GM10248 (cell line): Measurements from ENCODE around the gene DACT1.

Experiments used
- CTCF ChIA-PET: fragments of 300-600 bp; sonication (Branson Sonifier 250); formaldehyde crosslinking; extraction: SDS; loops from one replicate; lab custom pipeline; 2021; ENCODE audit warnings: antibody characterized with exemption; lab: Yijun Ruan, JAX
- POLR2A ChIA-PET: fragments of 350-650 bp; sonication (Branson Sonifier 250); formaldehyde crosslinking; extraction: SDS; loops from one replicate; lab custom pipeline; 2020; ENCODE audit warnings: antibody characterized with exemption; lab: Yijun Ruan, JAX
- DNase-seq: peaks from one replicate; pipeline ENCODE4 v3.0.0; 2012; ENCODE audit errors: extremely low spot score
- TF ChIP-seq, protein P1 (sequence below): IDR thresholded peaks from 2 replicates; pipeline ENCODE4 v1.5.1; 2012; ENCODE audit warnings: mild to moderate bottlenecking, low read depth; ENCODE audit errors: extremely low read depth, missing control alignments, control extremely low read depth

DACT1 gene

GRCh38 chr14:58626431-58626831 lies 11.3 kb upstream of the DACT1 start:
- POLR2A ChIA-PET, result no interaction called here
- CTCF ChIA-PET, result interaction anchor here (1.1 kb wide), 1 partner anchor 49 kb away, joined by 3 read pairs; no protein-coding TSS in a partner anchor
- DNase-seq, result no peak
- TF ChIP-seq, protein P1, sequence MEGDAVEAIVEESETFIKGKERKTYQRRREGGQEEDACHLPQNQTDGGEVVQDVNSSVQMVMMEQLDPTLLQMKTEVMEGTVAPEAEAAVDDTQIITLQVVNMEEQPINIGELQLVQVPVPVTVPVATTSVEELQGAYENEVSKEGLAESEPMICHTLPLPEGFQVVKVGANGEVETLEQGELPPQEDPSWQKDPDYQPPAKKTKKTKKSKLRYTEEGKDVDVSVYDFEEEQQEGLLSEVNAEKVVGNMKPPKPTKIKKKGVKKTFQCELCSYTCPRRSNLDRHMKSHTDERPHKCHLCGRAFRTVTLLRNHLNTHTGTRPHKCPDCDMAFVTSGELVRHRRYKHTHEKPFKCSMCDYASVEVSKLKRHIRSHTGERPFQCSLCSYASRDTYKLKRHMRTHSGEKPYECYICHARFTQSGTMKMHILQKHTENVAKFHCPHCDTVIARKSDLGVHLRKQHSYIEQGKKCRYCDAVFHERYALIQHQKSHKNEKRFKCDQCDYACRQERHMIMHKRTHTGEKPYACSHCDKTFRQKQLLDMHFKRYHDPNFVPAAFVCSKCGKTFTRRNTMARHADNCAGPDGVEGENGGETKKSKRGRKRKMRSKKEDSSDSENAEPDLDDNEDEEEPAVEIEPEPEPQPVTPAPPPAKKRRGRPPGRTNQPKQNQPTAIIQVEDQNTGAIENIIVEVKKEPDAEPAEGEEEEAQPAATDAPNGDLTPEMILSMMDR, result no peak

DNA sequence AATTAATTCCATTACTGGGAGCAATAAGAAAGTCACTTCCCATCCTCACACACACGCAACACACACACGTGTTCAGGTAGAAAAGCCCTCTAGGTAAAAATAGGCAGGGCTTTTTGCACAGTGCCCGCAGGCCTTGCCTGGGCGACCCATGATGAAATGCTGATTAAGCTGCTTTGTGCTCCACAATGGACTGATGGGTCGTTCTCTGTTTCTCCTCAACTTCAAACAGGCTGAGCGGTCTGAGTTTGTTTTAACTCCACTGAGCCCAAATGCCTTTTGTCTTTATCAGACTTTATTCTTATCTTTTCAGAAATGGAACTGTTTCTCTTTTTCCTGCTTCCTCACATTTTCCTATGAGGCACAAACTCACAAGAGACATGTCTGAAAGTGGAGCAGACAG lies 9.4 kb upstream of the DACT1 start:
- ChIA-PET POLR2A (no interaction called here), CTCF (no interaction called here)
- TF ChIP-seq, protein P1, result no peak
- no peak for DNase-seq

GRCh38 chr14:58629281-58629680 lies 8.5 kb upstream of the DACT1 start:
- POLR2A ChIA-PET, result no interaction called here
- CTCF ChIA-PET, result no interaction called here
- DNase-seq, result no peak
- TF ChIP-seq, protein P1, result no peak

GRCh38 chr14:58631732-58632131 lies 6.0 kb upstream of the DACT1 start:
- ChIA-PET POLR2A (no interaction called here), CTCF (no interaction called here)
- DNase-seq, result no peak
- TF ChIP-seq, protein P1, result no peak

GRCh38 chr14:58633831-58634230 lies 3.9 kb upstream of the DACT1 start:
- TF ChIP-seq, protein P1, result no peak
- CTCF ChIA-PET, result interaction anchor here (1.1 to 1.8 kb wide), 2 partner anchors 9 to 395 kb away, joined by 3 to 5 read pairs; no protein-coding TSS in a partner anchor
- POLR2A ChIA-PET, result no interaction called here
- no peak for DNase-seq

GRCh38 chr14:58634406-58635090 lies 3.2 kb upstream of the DACT1 start:
- ChIA-PET POLR2A (no interaction called here), CTCF (interaction anchor here (1.1 to 1.8 kb wide), 4 partner anchors 8 to 394 kb away, joined by 3 to 6 read pairs (median 4); no protein-coding TSS in a partner anchor)
- DNase-seq, result no peak

More at GRCh38 chr14:58634406-58635090, 3.2 kb upstream of the DACT1 start:
- TF ChIP-seq, protein P1, result no peak
